ENCODE data around the gene CRACR2A.

DNA sequence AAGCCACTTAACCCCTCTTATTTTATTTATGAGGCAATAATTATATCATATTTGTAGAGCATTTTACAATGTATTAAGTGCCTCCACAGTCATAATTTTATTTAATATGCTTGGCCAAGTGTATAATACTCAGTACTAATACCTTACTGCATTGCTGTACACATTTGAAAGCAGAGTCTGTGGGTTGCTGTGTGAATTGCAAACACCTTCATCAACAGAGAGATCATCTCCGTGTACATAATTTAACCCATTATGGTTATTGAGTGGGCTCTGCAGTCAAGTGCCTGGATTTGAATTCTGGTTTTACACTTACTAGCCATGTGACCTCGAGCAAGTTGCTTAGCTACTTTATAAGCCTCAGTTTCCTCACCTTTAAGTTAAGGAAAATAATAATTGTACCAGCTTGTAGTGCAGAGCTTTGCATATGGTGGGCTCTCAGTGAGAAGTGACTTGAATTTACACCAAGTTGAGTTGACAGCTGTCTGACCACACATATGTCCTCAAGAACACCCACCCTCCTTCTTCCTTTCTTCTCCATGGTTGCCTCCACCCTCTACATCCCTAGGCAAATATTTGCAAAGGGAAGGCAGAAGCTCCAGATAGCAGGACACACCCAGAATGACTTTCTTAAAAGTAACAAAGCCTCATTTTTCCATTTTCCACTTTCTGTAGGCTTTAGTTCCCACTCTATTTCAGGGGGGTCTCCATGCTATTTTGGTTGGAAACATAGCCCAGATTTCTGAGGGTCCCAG lies 12.3 kb downstream of the CRACR2A start:
- TF ChIP-seq, protein P1, sequence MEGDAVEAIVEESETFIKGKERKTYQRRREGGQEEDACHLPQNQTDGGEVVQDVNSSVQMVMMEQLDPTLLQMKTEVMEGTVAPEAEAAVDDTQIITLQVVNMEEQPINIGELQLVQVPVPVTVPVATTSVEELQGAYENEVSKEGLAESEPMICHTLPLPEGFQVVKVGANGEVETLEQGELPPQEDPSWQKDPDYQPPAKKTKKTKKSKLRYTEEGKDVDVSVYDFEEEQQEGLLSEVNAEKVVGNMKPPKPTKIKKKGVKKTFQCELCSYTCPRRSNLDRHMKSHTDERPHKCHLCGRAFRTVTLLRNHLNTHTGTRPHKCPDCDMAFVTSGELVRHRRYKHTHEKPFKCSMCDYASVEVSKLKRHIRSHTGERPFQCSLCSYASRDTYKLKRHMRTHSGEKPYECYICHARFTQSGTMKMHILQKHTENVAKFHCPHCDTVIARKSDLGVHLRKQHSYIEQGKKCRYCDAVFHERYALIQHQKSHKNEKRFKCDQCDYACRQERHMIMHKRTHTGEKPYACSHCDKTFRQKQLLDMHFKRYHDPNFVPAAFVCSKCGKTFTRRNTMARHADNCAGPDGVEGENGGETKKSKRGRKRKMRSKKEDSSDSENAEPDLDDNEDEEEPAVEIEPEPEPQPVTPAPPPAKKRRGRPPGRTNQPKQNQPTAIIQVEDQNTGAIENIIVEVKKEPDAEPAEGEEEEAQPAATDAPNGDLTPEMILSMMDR (IDR thresholded peaks at IDR 0.05), result no peak
- no peak for TF ChIP-seq POLR2A (IDR thresholded peaks at IDR 0.05)
